SK-N-SH treated with all-trans-retinoic acid at 6 μM for 48 hours (cell line): ENCODE results near the gene ZNF496.
"Not testable (repeated sequence)": the region's sequence is repeated elsewhere in the genome, so short reads cannot be mapped to it uniquely, and the experiment has no call there.

ENCODE experiments used
- ATAC-seq: fragments of 200-7000 bp; cut with Tn5 transposase; 3 replicates; pipeline ENCODE4 v1.9.1; 2020; ENCODE audit warnings: mild to moderate bottlenecking, moderate library complexity
- ARNTL ChIP-seq: fragments of 450-650 bp; formaldehyde crosslinking; IDR thresholded peaks from 2 replicates; pipeline ENCODE4 v1.5.0; 2020; ENCODE audit warnings: low read depth, mild to moderate bottlenecking, moderate library complexity, borderline replicate concordance
- BACH2 ChIP-seq: fragments of 250-450 bp; sonication (Bioruptor Pico); IDR thresholded peaks from 2 replicates; pipeline ENCODE4 v1.9.0; 2021; ENCODE audit warnings: mild to moderate bottlenecking, borderline replicate concordance
- CREB5 ChIP-seq: fragments of 250-450 bp; sonication (Bioruptor Pico); IDR thresholded peaks from 2 replicates; pipeline ENCODE4 v1.5.1; 2020; ENCODE audit warnings: low read depth, mild to moderate bottlenecking, moderate library complexity
- CSRNP3 ChIP-seq: fragments of 250-450 bp; sonication (Bioruptor Pico); IDR thresholded peaks from 2 replicates; pipeline ENCODE4 v1.5.1; 2021; ENCODE audit warnings: mild to moderate bottlenecking, moderate library complexity
- ESRRG ChIP-seq: fragments of 250-450 bp; sonication (Bioruptor Pico); IDR thresholded peaks from 2 replicates; pipeline ENCODE4 v1.6.1; 2021; ENCODE audit warnings: mild to moderate bottlenecking
- GLIS3 ChIP-seq: fragments of 250-450 bp; sonication (Bioruptor Pico); IDR thresholded peaks from 2 replicates; pipeline ENCODE4 v1.5.0; 2020; ENCODE audit warnings: mild to moderate bottlenecking, moderate library complexity
- ISL1 ChIP-seq: fragments of 250-450 bp; sonication (Bioruptor Pico); IDR thresholded peaks from 2 replicates; pipeline ENCODE4 v2.1.2; 2022; ENCODE audit warnings: mild to moderate bottlenecking, moderate library complexity
- OSR1 ChIP-seq: fragments of 250-450 bp; sonication (Bioruptor Pico); IDR thresholded peaks from 2 replicates; pipeline ENCODE4 v1.8.0; 2022; ENCODE audit warnings: moderate library complexity, mild to moderate bottlenecking, inconsistent platforms
- PATZ1 ChIP-seq: fragments of 250-450 bp; sonication (Bioruptor Pico); IDR thresholded peaks from 2 replicates; pipeline ENCODE4 v1.8.0; 2020; ENCODE audit warnings: mild to moderate bottlenecking, moderate library complexity, borderline replicate concordance
- POU6F1 ChIP-seq: fragments of 250-450 bp; sonication (Bioruptor Pico); IDR thresholded peaks from 2 replicates; pipeline ENCODE4 v1.8.0; 2021; ENCODE audit warnings: low read depth, mild to moderate bottlenecking, moderate library complexity, borderline replicate concordance
- PPARA ChIP-seq: fragments of 250-450 bp; sonication (Bioruptor Pico); IDR thresholded peaks from 2 replicates; pipeline ENCODE4 v1.5.0; 2020; ENCODE audit warnings: mild to moderate bottlenecking, borderline replicate concordance
- RARB ChIP-seq: fragments of 250-450 bp; sonication (Bioruptor Pico); IDR thresholded peaks from 2 replicates; pipeline ENCODE4 v1.8.0; 2021; ENCODE audit warnings: mild to moderate bottlenecking, moderate library complexity
- SNAI2 ChIP-seq: fragments of 250-450 bp; sonication (Bioruptor Pico); IDR thresholded peaks from 2 replicates; pipeline ENCODE4 v1.5.0; 2020; ENCODE audit warnings: mild to moderate bottlenecking, moderate library complexity
- TOX ChIP-seq: fragments of 250-450 bp; sonication (Bioruptor Pico); IDR thresholded peaks from 2 replicates; pipeline ENCODE4 v1.8.0; 2021; ENCODE audit warnings: mild to moderate bottlenecking, moderate library complexity, borderline replicate concordance
- ZC3H10 ChIP-seq: fragments of 250-450 bp; sonication (Bioruptor Pico); IDR thresholded peaks from 2 replicates; pipeline ENCODE4 v1.5.1; 2021; ENCODE audit warnings: mild to moderate bottlenecking, moderate library complexity
- ZFP3 ChIP-seq: fragments of 250-450 bp; sonication (Bioruptor Pico); IDR thresholded peaks from 2 replicates; pipeline ENCODE4 v1.5.0; 2020; ENCODE audit warnings: mild to moderate bottlenecking, moderate library complexity
- ZFP30 ChIP-seq: fragments of 450-650 bp; formaldehyde crosslinking; IDR thresholded peaks from 2 replicates; pipeline ENCODE4 v1.5.0; 2022; ENCODE audit warnings: mild to moderate bottlenecking, moderate library complexity
- ZNF565 ChIP-seq: fragments of 450-650 bp; formaldehyde crosslinking; conservative IDR thresholded peaks from 2 replicates; pipeline ENCODE4 v1.5.0; 2020; ENCODE audit warnings: low read depth, mild to moderate bottlenecking, moderate library complexity
- ZNF70 ChIP-seq: fragments of 450-650 bp; formaldehyde crosslinking; IDR thresholded peaks from 2 replicates; pipeline ENCODE4 v1.5.0; 2020; ENCODE audit warnings: mild to moderate bottlenecking, moderate library complexity
- ZNF8 ChIP-seq: fragments of 450-650 bp; formaldehyde crosslinking; IDR thresholded peaks from 2 replicates; pipeline ENCODE4 v1.5.0; 2020; ENCODE audit warnings: mild to moderate bottlenecking, moderate library complexity

ZNF496 gene

GRCh38 chr1:247367786-247368422 is 36.2 kb upstream of the ZNF496 start (continued):
- TF ChIP-seq CREB5 (CRISPR knock-in tag) = no peak
- TF ChIP-seq ESRRG = no peak
- no peak for TF ChIP-seq ZFP3 (CRISPR knock-in tag)
- no peak for TF ChIP-seq PPARA
- TF ChIP-seq ZNF565 = no peak
- TF ChIP-seq PATZ1 (CRISPR knock-in tag) = peak; percentile 67; the same call in 1 of the 2 replicates
- TF ChIP-seq BACH2 (CRISPR knock-in tag) = no peak

GRCh38 chr1:247366926-247367645 is 35.4 kb upstream of the ZNF496 start:
- no peak for ATAC-seq
- TF ChIP-seq CSRNP3 (CRISPR knock-in tag) = no peak
- no peak for TF ChIP-seq ZNF70 (CRISPR knock-in tag)
- TF ChIP-seq ARNTL (CRISPR knock-in tag) = no peak
- no peak for TF ChIP-seq ZFP3 (CRISPR knock-in tag)
- TF ChIP-seq SNAI2 = no peak
- TF ChIP-seq ZFP30 (CRISPR knock-in tag) = no peak
- TF ChIP-seq TOX (CRISPR knock-in tag) = no peak
- TF ChIP-seq ZC3H10 (CRISPR knock-in tag) = no peak
- no peak for TF ChIP-seq PATZ1 (CRISPR knock-in tag)
- TF ChIP-seq POU6F1 = no peak
- no peak for TF ChIP-seq BACH2 (CRISPR knock-in tag)
- TF ChIP-seq RARB (CRISPR knock-in tag) = no peak
- no peak for TF ChIP-seq PPARA
- no peak for TF ChIP-seq ISL1 (CRISPR knock-in tag)
- no peak for TF ChIP-seq CREB5 (CRISPR knock-in tag)
- TF ChIP-seq GLIS3 (CRISPR knock-in tag) = no peak
- TF ChIP-seq ZNF8 (CRISPR knock-in tag) = no peak
- no peak for TF ChIP-seq OSR1 (CRISPR knock-in tag)
- TF ChIP-seq ESRRG = no peak
- TF ChIP-seq ZNF565 = no peak

- ATAC-seq = not testable (repeated sequence)
Observed at GRCh38 chr1:247366345-247366744, 34.7 kb upstream of the ZNF496 start.
